ENCODE measurements around the gene PRRT1B.

Gene PRRT1B

DNA sequence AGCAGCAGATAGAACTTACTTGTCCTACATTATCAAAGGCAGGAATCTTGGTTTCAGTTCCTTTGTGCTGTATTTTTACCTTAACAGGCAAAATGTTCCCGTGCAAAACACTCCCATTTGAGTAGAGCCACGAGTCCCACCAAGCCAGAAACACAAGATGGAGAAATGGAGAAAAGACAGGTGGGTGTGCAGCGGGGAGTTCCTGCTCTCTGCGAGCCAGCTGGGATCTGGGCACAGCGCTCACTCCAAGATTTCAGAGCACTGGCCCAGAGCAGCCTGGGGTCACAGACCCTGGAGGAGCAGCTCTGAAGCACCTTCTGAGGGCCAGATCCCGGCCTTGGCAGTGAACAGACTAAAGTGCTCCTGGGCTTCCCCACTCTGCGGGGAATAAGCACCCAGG lies 17.1 kb upstream of the PRRT1B start:
- no peak for DNase-seq
- no peak overlapping the region for H3K9ac ChIP-seq (ENCODE audit: low read length)
- no peaks in the 10 kb centered on the region for H3K9me2 ChIP-seq (replicated peaks; ENCODE audit: insufficient read depth, low read length)
- no peaks in the 10 kb centered on the region for H3K9me3 ChIP-seq (replicated peaks; ENCODE audit: insufficient read depth, low read length)
- H3K27me3 ChIP-seq (replicated peaks; ENCODE audit: insufficient read depth, low read length) = no peaks in the 10 kb centered on the region
- H3K36me3 ChIP-seq (replicated peaks; ENCODE audit: insufficient read depth, low read length) = no peaks in the 10 kb centered on the region; the same call in 1 of the 2 replicates
- peaks cover 11% of the 10 kb centered on the region; the same call in 1 of the 2 replicates for H3K4me1 ChIP-seq (ENCODE audit: low read length)
- TF ChIP-seq, protein P1, sequence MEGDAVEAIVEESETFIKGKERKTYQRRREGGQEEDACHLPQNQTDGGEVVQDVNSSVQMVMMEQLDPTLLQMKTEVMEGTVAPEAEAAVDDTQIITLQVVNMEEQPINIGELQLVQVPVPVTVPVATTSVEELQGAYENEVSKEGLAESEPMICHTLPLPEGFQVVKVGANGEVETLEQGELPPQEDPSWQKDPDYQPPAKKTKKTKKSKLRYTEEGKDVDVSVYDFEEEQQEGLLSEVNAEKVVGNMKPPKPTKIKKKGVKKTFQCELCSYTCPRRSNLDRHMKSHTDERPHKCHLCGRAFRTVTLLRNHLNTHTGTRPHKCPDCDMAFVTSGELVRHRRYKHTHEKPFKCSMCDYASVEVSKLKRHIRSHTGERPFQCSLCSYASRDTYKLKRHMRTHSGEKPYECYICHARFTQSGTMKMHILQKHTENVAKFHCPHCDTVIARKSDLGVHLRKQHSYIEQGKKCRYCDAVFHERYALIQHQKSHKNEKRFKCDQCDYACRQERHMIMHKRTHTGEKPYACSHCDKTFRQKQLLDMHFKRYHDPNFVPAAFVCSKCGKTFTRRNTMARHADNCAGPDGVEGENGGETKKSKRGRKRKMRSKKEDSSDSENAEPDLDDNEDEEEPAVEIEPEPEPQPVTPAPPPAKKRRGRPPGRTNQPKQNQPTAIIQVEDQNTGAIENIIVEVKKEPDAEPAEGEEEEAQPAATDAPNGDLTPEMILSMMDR (IDR thresholded peaks at IDR 0.05; ENCODE audit: low read length) = no peak
- TF ChIP-seq EZH2 (optimal IDR thresholded peaks at IDR 0.05; ENCODE audit: low read depth, low read length) = no peak
- TF ChIP-seq EZH2phosphoT487 (IDR thresholded peaks at IDR 0.05; ENCODE audit: low read length) = no peak
- peaks cover 23% of the 10 kb centered on the region for H3K79me2 ChIP-seq (ENCODE audit: low read length)
- no peak overlapping the region for H3K4me2 ChIP-seq (ENCODE audit: low read depth, low read length)
- no peak overlapping the region for H3K27ac ChIP-seq (ENCODE audit: low read length)
- no peak overlapping the region for H3K4me3 ChIP-seq (ENCODE audit: low read length)
- no peak overlapping the region for H2AFZ ChIP-seq (ENCODE audit: low read length)
- no peaks in the 10 kb centered on the region for H3F3A ChIP-seq (ENCODE audit: insufficient read depth, low read length)
- no peaks in the 10 kb centered on the region for H4K20me1 ChIP-seq (ENCODE audit: insufficient read depth, low read length)

DNA sequence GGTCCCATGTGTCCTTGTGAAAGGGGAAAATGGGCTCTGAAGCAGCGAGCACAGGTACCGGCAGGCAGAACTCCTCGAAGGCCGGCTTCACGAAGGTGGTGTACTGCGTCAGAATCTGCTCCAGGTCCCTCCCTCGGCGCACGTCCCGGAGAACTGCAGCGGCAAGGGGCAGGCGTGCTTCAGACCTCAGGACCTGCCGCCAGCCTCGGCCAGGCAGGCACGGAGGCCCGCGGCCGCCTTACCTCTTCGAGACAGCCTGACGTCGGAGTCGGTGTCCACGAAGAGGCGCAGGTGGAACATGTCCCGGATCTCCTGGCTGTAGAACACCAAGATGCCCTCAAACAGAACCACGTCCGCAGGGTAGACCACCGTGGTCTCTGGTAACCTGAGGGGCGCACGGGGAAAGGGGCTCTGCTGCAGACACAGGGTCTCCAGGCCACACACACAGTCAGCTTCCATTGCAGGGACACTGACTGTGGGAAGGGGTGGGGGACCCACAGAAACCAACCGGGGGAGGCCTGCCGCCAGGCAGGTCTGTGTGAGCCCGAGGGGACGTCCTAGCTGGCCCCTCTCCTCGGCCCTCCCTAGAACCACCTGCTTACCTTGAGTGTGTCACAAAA lies 16.3 kb upstream of the PRRT1B start:
- TF ChIP-seq EZH2phosphoT487 (IDR thresholded peaks at IDR 0.05; ENCODE audit: low read length) (no peak), EZH2 (optimal IDR thresholded peaks at IDR 0.05; ENCODE audit: low read depth, low read length) (no peak)
- TF ChIP-seq, protein P1 (IDR thresholded peaks at IDR 0.05; ENCODE audit: low read length) = no peak
- no peak for DNase-seq
- H3K27ac ChIP-seq (ENCODE audit: low read length) = no peak overlapping the region
- H3K9me3 ChIP-seq (replicated peaks; ENCODE audit: insufficient read depth, low read length) = no peaks in the 10 kb centered on the region
- no peak overlapping the region for H2AFZ ChIP-seq (ENCODE audit: low read length)
- H3K4me1 ChIP-seq (ENCODE audit: low read length) = peaks cover 11% of the 10 kb centered on the region; the same call in 1 of the 2 replicates
- H3K9me2 ChIP-seq (replicated peaks; ENCODE audit: insufficient read depth, low read length) = no peaks in the 10 kb centered on the region
- H3F3A ChIP-seq (ENCODE audit: insufficient read depth, low read length) = no peaks in the 10 kb centered on the region
- no peaks in the 10 kb centered on the region for H4K20me1 ChIP-seq (ENCODE audit: insufficient read depth, low read length)
- H3K9ac ChIP-seq (ENCODE audit: low read length) = no peak overlapping the region
- H3K4me3 ChIP-seq (ENCODE audit: low read length) = no peak overlapping the region
- H3K4me2 ChIP-seq (ENCODE audit: low read depth, low read length) = no peak overlapping the region
- H3K36me3 ChIP-seq (replicated peaks; ENCODE audit: insufficient read depth, low read length) = no peaks in the 10 kb centered on the region; the same call in 1 of the 2 replicates
- H3K79me2 ChIP-seq (ENCODE audit: low read length) = peaks cover 23% of the 10 kb centered on the region
- H3K27me3 ChIP-seq (replicated peaks; ENCODE audit: insufficient read depth, low read length) = no peaks in the 10 kb centered on the region

GRCh38 chr9:131529597-131530545 lies 15.5 kb upstream of the PRRT1B start:
- peak overlapping the region; percentile 22; the same call in 1 of the 2 replicates for H2AFZ ChIP-seq (ENCODE audit: low read length)
- no peak for DNase-seq
- H3K9ac ChIP-seq (ENCODE audit: low read length) = peak overlapping the region; percentile 85
- H3K27ac ChIP-seq (ENCODE audit: low read length) = no peak overlapping the region
- TF ChIP-seq, protein P1 (IDR thresholded peaks at IDR 0.05; ENCODE audit: low read length) = no peak
- TF ChIP-seq EZH2phosphoT487 (IDR thresholded peaks at IDR 0.05; ENCODE audit: low read length) = no peak
- TF ChIP-seq EZH2 (optimal IDR thresholded peaks at IDR 0.05; ENCODE audit: low read depth, low read length) = no peak
- H3K27me3 ChIP-seq (replicated peaks; ENCODE audit: insufficient read depth, low read length) = no peaks in the 10 kb centered on the region
- no peaks in the 10 kb centered on the region for H3F3A ChIP-seq (ENCODE audit: insufficient read depth, low read length)
- H3K9me2 ChIP-seq (replicated peaks; ENCODE audit: insufficient read depth, low read length) = no peaks in the 10 kb centered on the region
- no peaks in the 10 kb centered on the region for H4K20me1 ChIP-seq (ENCODE audit: insufficient read depth, low read length)
- peaks cover 11% of the 10 kb centered on the region; the same call in 1 of the 2 replicates for H3K4me1 ChIP-seq (ENCODE audit: low read length)
- no peaks in the 10 kb centered on the region; the same call in 1 of the 2 replicates for H3K36me3 ChIP-seq (replicated peaks; ENCODE audit: insufficient read depth, low read length)
- peaks cover 23% of the 10 kb centered on the region for H3K79me2 ChIP-seq (ENCODE audit: low read length)
- H3K4me2 ChIP-seq (ENCODE audit: low read depth, low read length) = peak overlapping the region; percentile 85
- peak overlapping the region; percentile 75 for H3K4me3 ChIP-seq (ENCODE audit: low read length)
- H3K9me3 ChIP-seq (replicated peaks; ENCODE audit: insufficient read depth, low read length) = no peaks in the 10 kb centered on the region
